Epithelial cell of proximal tubule (primary cell): Measurements from ENCODE around the gene ADAMTS13. TPM values are rescaled to one million over a fixed set of nuclear protein-coding genes. Genes with fewer than 3 reads are reported as not detected.

ENCODE experiments used
- DNase-seq: peaks from one replicate; pipeline ENCODE4 v3.0.0-alpha.2; 2011; ENCODE audit warnings: low read depth
- H3K4me3 ChIP-seq: 2 replicates; pipeline ENCODE4 v1.5.1; 2011; ENCODE audit warnings: low read depth, mild to moderate bottlenecking, low read length
- total RNA-seq: library from RNA; depleted of rRNA; stranded (reverse); fragments of >200 nt; gene quantifications from 2 replicates; pipeline ENCODE4 v1.2.3, GENCODE V29; 2015
- TF ChIP-seq, protein P1 (sequence below): conservative IDR thresholded peaks from 2 replicates; pipeline ENCODE4 v1.5.1; 2012; ENCODE audit warnings: low read depth, mild to moderate bottlenecking, low read length

The ADAMTS13 gene
- total RNA-seq, 1 donor from 2014 or later, result 0.75 TPM

GRCh38 chr9:133490201-133490681 lies 68.1 kb downstream of the ADAMTS13 start:
- DNase-seq, result no peak
- no peak overlapping the region for H3K4me3 ChIP-seq
- TF ChIP-seq, protein P1, sequence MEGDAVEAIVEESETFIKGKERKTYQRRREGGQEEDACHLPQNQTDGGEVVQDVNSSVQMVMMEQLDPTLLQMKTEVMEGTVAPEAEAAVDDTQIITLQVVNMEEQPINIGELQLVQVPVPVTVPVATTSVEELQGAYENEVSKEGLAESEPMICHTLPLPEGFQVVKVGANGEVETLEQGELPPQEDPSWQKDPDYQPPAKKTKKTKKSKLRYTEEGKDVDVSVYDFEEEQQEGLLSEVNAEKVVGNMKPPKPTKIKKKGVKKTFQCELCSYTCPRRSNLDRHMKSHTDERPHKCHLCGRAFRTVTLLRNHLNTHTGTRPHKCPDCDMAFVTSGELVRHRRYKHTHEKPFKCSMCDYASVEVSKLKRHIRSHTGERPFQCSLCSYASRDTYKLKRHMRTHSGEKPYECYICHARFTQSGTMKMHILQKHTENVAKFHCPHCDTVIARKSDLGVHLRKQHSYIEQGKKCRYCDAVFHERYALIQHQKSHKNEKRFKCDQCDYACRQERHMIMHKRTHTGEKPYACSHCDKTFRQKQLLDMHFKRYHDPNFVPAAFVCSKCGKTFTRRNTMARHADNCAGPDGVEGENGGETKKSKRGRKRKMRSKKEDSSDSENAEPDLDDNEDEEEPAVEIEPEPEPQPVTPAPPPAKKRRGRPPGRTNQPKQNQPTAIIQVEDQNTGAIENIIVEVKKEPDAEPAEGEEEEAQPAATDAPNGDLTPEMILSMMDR, result no peak

DNA sequence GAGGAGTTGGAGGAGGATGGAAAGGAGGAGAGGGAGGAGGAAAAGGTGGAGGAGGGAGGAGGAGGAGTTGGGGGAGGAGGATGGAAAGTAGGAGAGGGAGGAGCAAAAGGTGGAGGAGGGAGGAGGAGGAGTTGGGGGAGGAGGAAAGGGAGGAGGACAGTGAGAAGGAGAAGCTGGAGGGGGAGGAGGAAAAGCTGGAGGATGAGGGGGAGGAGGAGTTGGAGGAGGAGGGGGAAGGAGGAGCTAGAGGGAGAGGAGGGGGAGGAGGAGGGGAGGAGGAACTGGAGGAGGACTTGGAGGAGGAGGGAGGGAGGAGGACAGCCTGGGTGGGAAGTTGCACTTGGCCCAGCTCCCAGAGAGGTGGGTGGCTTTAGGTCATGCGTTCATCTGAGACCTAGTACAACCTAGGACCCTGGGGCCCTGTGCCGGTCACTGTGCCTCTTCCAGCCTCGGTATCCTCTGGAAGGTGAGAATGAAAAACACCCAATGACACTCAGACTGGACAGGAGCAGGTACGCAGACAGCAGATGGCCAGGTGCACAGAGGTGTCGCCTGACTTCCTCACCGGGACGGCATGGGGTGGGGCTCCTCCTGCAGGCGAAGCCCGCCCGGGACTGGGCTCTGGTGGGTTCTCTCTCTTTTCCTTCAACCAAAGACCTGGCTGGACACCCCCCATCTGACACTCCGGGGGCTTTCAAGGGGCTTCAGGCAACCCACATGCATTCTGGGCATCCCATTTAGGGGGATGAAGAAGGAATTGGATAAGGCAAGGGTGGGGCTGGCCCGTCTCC lies 68.9 kb downstream of the ADAMTS13 start:
- TF ChIP-seq, protein P1, result no peak
- DNase-seq, result no peak
- H3K4me3 ChIP-seq, result no peak overlapping the region

DNA sequence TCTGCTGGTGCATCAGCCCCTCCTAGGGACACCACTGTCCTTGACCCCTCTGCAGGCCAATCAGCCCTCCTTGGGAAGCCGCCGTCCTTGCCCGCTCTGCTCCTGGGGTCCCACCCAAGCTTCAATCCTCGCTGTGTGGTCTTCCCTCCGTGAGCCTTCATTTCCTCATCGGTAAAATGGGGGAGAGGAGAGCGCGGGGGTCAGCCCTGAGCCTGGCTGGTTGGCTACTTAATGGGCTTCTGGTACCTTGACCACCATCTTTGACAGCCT lies 69.4 kb downstream of the ADAMTS13 start:
- no peak for DNase-seq
- TF ChIP-seq, protein P1, result no peak
- no peak overlapping the region for H3K4me3 ChIP-seq

DNA sequence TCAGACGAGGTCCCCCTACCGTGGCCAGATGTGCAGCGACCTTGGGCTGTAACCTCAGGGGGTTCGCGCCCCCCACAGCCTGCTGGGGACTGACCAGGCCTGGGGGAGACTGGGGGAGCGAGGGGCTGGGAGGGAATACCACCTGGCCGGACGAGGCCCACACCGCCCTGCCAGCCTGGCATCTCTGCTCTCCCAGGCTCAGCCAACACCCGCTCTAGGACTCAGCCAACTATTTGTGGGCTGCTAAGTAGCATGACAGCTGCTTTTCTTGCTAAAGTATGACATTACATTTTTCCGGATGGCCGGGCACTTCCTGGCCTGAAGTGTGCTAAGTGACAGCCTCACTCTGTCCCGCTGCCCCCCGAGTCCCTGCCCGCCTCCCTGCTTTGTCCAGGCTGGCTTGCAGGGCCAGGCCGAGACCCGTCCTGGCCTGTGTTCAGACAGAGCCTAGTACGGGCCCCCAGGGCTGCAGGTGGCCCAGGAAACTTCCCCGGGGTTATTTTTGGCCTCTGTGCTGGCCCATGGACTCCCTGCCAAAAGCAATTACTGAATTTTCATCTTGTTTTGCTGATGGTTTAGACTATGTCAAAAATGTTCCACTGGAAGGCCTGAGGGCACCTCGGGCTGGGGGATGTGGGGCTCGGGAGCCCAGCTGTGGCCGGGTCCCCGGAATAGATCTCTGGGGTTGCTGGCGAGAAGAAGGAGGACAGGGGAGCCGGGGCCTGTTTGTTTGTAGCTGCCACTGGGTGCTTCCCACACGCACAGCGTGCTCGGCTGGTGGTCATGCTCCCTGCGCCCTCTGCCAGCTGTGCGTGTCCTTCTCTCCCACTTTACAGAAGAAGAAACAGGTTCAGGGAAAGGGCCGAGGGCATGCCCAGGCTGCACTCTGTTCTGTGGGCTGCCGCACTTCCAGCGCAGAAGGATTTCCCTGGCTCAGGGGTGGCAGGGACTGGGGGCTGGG lies 70.2 kb downstream of the ADAMTS13 start:
- no peak for DNase-seq
- H3K4me3 ChIP-seq, result no peak overlapping the region
- TF ChIP-seq, protein P1, result no peak

GRCh38 chr9:133493428-133493827 lies 71.3 kb downstream of the ADAMTS13 start:
- TF ChIP-seq, protein P1, result no peak
- no peak overlapping the region for H3K4me3 ChIP-seq
- no peak for DNase-seq

GRCh38 chr9:133493845-133494540 lies 71.8 kb downstream of the ADAMTS13 start:
- no peak for DNase-seq
- H3K4me3 ChIP-seq, result no peak overlapping the region
- TF ChIP-seq, protein P1, result no peak
